Natural killer cell (primary cell): ENCODE measurements around the gene RNU6-8. TPM values are rescaled to one million over a fixed set of nuclear protein-coding genes. Genes with fewer than 3 reads are reported as not detected.

Source experiments
- ATAC-seq, 3 donors: fragments of 150-1000 bp in 2 of 3; fragments of 200-7000 bp in 1 of 3; cut with Tn5 transposase; 1 replicate in 1 of 3; 2 replicates in 2 of 3; pipeline ENCODE4 v1.10.0; 2021; ENCODE audit warnings: mild to moderate bottlenecking in 2 of 3, moderate library complexity in 2 of 3
- DNase-seq, 2 donors: peaks; one replicate each; pipeline versions ENCODE4 v3.0.0 to v3.0.0-alpha.2; 2013 to 2021; ENCODE audit warnings: mixed read lengths in 1 of 2
- H3K27ac ChIP-seq: one replicate; pipeline ENCODE4 v1.5.1; 2013; ENCODE audit warnings: mild to moderate bottlenecking, low read length
- H3K27me3 ChIP-seq: one replicate; pipeline ENCODE4 v1.6.1; 2013; ENCODE audit warnings: low read length; ENCODE audit not compliant: control insufficient read depth, insufficient read depth
- H3K36me3 ChIP-seq: one replicate; pipeline ENCODE4 v1.6.1; 2013; ENCODE audit warnings: low read length; ENCODE audit not compliant: control insufficient read depth, insufficient read depth
- H3K4me1 ChIP-seq: one replicate; pipeline ENCODE4 v1.6.1; 2013; ENCODE audit warnings: low read length; ENCODE audit not compliant: control insufficient read depth, insufficient read depth
- H3K4me3 ChIP-seq: one replicate; pipeline ENCODE4 v1.5.1; 2013; ENCODE audit warnings: low read length
- H3K9me3 ChIP-seq: one replicate; pipeline ENCODE4 v1.6.1; 2013; ENCODE audit warnings: low read length; ENCODE audit not compliant: control insufficient read depth, insufficient read depth
- H3K27ac Mint-ChIP-seq, 2 donors: one replicate each; pipeline ENCODE4 v1.8.0; 2022; ENCODE audit warnings: mild to moderate bottlenecking in 2 of 2, mixed read lengths in 2 of 2, moderate library complexity in 1 of 2
- H3K27me3 Mint-ChIP-seq, 2 donors: one replicate each; pipeline ENCODE4 v1.8.0; 2022; ENCODE audit warnings: low read depth in 2 of 2, mixed read lengths in 2 of 2
- H3K36me3 Mint-ChIP-seq: one replicate; pipeline ENCODE4 v1.8.0; 2022; ENCODE audit warnings: mixed read lengths
- H3K4me1 Mint-ChIP-seq, 2 donors: one replicate each; pipeline ENCODE4 v1.8.0; 2022; ENCODE audit warnings: mixed read lengths in 2 of 2
- H3K4me3 Mint-ChIP-seq: one replicate; pipeline ENCODE4 v1.8.0; 2022; ENCODE audit warnings: mild to moderate bottlenecking, moderate library complexity, mixed read lengths
- H3K9me3 Mint-ChIP-seq, 2 donors: one replicate each; pipeline ENCODE4 v1.8.0; 2022; ENCODE audit warnings: mixed read lengths in 2 of 2
- CTCF ChIP-seq: fragments of 200-600 bp; IDR thresholded peaks from one replicate; pipeline ENCODE4 v1.8.0; 2022; ENCODE audit warnings: antibody characterized with exemption
- WGBS: methylation state at CpG from one replicate; pipeline ENCODE4 v1.1.7; 2013; ENCODE audit warnings: missing lambda C conversion rate; ENCODE audit not compliant: insufficient coverage; 5-methylcytosine and 5-hydroxymethylcytosine counted together
- intact Hi-C: fragments of 100-400 bp; cut with micrococcal nuclease; formaldehyde crosslinking; loops from one replicate; pipeline ENCODE4 v1.14.2; 2022
- total RNA-seq, 4 donors: library from RNA; stranded (reverse); fragments of 120-200 nt in 1 of 4; gene quantifications; one replicate each; pipeline versions ENCODE4 v1.2.3 to v1.2.4, GENCODE V29; 2013 to 2022

RNU6-8 gene
- total RNA-seq, 3 donors from 2014 or later (not counting 1 experiment from before 2014, with no cell fraction given): not detected

- Mint-ChIP-seq H3K9me3 (peaks cover 0 to 2% of the 10 kb centered on the region in 2 donors), H3K4me1 (no peaks in the 10 kb centered on the region), H3K36me3 (no peaks in the 10 kb centered on the region), H3K4me3 (no peak overlapping the region), H3K27ac (no peak overlapping the region), H3K27me3 (peaks cover 9 to 18% of the 10 kb centered on the region in 2 donors)
- ATAC-seq: no peak
- H3K9me3 ChIP-seq: no peaks in the 10 kb centered on the region
- peaks cover 4% of the 10 kb centered on the region for H3K4me1 ChIP-seq
- no peak for DNase-seq
- no peak overlapping the region for H3K4me3 ChIP-seq
- WGBS: no CpG with 5 or more reads among the region's 3 CpGs
- no peaks in the 10 kb centered on the region for H3K36me3 ChIP-seq
- intact Hi-C loops: no loop called here
- no peak for TF ChIP-seq CTCF
- H3K27me3 ChIP-seq: peaks cover 2% of the 10 kb centered on the region
- no peak overlapping the region for H3K27ac ChIP-seq
Measured at GRCh38 chr14:32190673-32191072, 12.4 kb downstream of the RNU6-8 start.

GRCh38 chr14:32189811-32190210 lies 13.3 kb downstream of the RNU6-8 start:
- H3K4me1 Mint-ChIP-seq: no peaks in the 10 kb centered on the region
- Histone ChIP-seq H3K27me3 (peaks cover 2% of the 10 kb centered on the region), H3K27ac (no peak overlapping the region), H3K4me3 (no peak overlapping the region), H3K4me1 (peaks cover 4% of the 10 kb centered on the region), H3K9me3 (no peaks in the 10 kb centered on the region), H3K36me3 (no peaks in the 10 kb centered on the region)
- no peak overlapping the region for H3K4me3 Mint-ChIP-seq
- no peak overlapping the region for H3K27ac Mint-ChIP-seq
- ATAC-seq: no peak
- H3K9me3 Mint-ChIP-seq: peaks cover 0 to 5% of the 10 kb centered on the region in 2 donors
- intact Hi-C loops: no loop called here
- whole genome bisulfite sequencing: 53% methylated on average over 1 of the region's 1 CpG
- DNase-seq: no peak
- peaks cover 8 to 14% of the 10 kb centered on the region in 2 donors for H3K27me3 Mint-ChIP-seq
- H3K36me3 Mint-ChIP-seq: no peaks in the 10 kb centered on the region
- no peak for TF ChIP-seq CTCF

GRCh38 chr14:32186248-32186647 lies 16.8 kb downstream of the RNU6-8 start:
- no peak for TF ChIP-seq CTCF
- Histone ChIP-seq H3K9me3 (no peaks in the 10 kb centered on the region), H3K4me1 (peaks cover 4% of the 10 kb centered on the region), H3K4me3 (no peak overlapping the region), H3K27me3 (peaks cover 2% of the 10 kb centered on the region), H3K36me3 (no peaks in the 10 kb centered on the region), H3K27ac (no peak overlapping the region)
- H3K4me3 Mint-ChIP-seq: no peak overlapping the region
- no peak overlapping the region for H3K27ac Mint-ChIP-seq
- ATAC-seq (no peak), DNase-seq (no peak)
- H3K4me1 Mint-ChIP-seq: no peaks in the 10 kb centered on the region
- H3K36me3 Mint-ChIP-seq: no peaks in the 10 kb centered on the region
- peaks cover 0 to 7% of the 10 kb centered on the region in 2 donors for H3K9me3 Mint-ChIP-seq
- intact Hi-C loops: no loop called here
- peaks cover 0 to 3% of the 10 kb centered on the region in 2 donors for H3K27me3 Mint-ChIP-seq

GRCh38 chr14:32185097-32185496 lies 18.0 kb downstream of the RNU6-8 start:
- H3K27me3 ChIP-seq: no peaks in the 10 kb centered on the region

More at GRCh38 chr14:32185097-32185496, 18.0 kb downstream of the RNU6-8 start:
- Histone ChIP-seq H3K4me1 (peaks cover 4% of the 10 kb centered on the region), H3K4me3 (no peak overlapping the region), H3K9me3 (no peaks in the 10 kb centered on the region), H3K36me3 (no peaks in the 10 kb centered on the region), H3K27ac (no peak overlapping the region)
- H3K36me3 Mint-ChIP-seq: peaks cover 8% of the 10 kb centered on the region
- no peak for DNase-seq
- WGBS: no CpG with 5 or more reads among the region's 1 CpG
- no peak overlapping the region for H3K4me3 Mint-ChIP-seq
- peaks cover 8% of the 10 kb centered on the region in 2 donors for H3K27me3 Mint-ChIP-seq
- ATAC-seq: no peak
- H3K9me3 Mint-ChIP-seq: peaks cover 0 to 9% of the 10 kb centered on the region in 2 donors
- no peak overlapping the region for H3K27ac Mint-ChIP-seq
- intact Hi-C loops: no loop called here
- no peaks in the 10 kb centered on the region for H3K4me1 Mint-ChIP-seq
- TF ChIP-seq CTCF: no peak
